Fibroblast of skin of right quadriceps (primary cell): Measurements from ENCODE around the gene SNRNP35.
"Not testable (repeated sequence)": the region's sequence is repeated elsewhere in the genome, so short reads cannot be mapped to it uniquely, and the experiment has no call there.

Experiments
- DNase-seq: peaks from one replicate; pipeline ENCODE4 v3.0.0-alpha.2; 2013

Gene SNRNP35

DNA sequence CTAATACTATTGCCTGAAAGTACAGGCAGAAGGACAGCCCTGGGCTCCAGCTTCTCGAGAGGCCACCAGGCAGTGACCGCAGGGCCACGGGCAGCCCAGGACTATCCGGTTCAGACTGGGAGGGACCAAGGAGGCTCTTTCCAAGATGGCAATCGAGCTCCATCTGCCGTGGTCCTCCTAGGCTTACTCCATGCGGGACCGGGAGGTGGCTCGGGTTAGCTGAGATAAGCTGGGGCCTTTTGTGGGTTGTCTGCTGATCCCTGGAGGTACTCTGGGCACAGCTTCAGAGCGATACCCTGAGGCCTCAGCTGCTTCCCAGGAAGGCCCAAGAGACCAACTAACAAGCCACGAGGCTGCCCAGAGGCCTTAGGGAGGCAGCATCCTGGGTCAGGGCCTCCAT, 33.1 kb downstream of the SNRNP35 start:
- no peak for DNase-seq

DNA sequence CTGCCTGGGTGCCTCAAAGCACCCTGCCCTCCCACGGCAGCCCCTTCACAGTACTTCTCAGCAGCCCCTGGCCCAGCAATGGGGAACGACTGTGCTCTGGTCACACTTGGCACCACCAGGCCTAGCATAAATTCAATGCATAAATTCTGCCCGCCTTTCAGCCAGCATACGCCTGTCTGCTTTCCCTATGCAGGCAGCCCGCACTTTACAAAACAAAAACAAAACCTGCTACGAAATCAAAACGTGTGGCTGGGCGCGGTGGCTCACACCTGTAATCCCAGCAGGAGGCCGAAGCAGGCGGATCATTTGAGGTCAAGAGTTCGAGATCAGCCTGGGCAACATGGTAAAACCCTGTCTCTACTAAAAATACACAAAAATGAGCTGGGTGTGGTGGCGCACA, 33.5 kb downstream of the SNRNP35 start:
- no peak for DNase-seq

DNA sequence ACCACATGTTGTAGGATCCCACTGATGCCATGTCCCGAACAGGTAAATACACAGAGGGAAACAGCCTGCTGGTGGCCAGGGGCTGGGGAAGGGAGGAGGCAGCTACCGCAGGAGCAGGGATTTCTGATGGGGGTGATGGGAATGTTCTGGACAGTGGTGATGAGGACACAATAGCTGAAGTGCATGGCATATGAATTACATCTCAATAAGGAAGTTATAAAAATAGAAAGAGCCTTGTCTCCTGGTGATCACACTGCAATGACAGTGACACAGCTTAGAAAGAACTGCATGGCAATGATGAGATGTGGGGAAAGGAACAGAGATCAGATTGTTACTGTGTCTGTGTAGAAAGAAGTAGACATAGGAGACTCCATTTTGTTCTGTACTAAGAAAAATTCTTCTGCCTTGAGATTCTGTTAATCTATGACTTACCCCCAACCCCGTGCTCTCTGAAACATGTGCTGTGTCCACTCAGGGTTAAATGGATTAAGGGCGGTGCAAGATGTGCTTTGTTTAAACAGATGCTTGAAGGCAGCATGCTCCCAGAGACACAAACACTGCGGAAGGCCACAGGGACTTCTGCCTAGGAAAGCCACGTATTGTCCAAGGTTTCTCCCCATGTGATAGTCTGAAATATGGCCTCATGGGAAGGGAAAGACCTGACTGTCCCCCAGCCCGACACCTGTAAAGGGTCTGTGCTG, 34.5 kb downstream of the SNRNP35 start:
- not testable (repeated sequence) for DNase-seq

DNA sequence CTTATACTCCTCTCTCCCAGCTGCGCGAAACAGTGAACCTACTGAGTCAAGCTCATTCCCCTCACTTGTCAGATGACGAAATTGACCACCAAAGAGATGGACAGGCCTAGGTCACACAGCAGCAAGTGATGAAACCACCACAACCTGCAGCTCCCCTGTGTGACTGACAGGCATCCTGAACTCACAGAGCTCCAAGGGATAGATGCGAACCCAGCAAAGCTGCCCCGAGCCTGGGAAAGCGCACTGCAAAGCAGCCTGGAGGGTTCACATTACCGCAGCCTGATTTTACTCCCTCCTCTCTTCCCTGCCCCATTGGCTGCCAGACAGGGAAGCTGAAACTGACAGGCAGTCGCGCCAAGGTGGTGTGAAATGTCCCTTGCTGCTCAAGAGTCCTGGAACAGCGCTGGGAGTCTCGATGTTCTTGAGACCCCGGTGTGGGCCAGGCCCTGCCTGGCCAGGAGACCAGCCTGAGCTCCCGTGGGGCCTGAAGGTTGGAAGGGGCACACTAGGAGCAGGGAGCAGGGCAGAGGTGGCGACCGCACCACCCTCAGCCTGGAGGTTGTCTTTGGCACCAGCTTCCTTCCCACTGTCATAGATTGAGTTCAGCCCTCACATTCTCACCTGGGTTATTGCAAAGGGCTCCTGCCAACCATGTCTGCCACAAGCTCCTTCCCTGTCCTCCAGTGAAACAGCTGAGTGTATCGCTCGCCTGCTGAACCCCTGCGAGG, 36.3 kb downstream of the SNRNP35 start:
- DNase-seq, result no peak

DNA sequence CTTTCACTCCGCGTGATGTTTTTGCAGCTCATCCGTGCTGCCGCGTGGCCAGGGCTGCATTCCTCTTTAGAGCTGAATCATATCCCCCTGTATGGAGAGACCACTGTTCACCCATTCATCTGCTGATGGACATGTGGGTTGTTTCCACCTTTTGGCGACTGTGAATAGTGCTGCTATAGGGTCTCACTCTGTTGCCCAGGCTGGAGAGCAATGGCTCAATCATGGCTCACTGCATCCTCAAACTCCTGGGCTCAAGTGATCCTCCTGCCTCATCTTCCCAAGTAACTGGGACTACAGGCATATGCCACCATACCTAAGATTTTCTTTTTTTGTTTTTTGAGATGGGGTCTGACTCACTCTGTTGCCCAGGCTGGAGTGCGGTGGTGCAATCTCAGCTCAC, 39.1 kb downstream of the SNRNP35 start:
- no peak for DNase-seq

DNA sequence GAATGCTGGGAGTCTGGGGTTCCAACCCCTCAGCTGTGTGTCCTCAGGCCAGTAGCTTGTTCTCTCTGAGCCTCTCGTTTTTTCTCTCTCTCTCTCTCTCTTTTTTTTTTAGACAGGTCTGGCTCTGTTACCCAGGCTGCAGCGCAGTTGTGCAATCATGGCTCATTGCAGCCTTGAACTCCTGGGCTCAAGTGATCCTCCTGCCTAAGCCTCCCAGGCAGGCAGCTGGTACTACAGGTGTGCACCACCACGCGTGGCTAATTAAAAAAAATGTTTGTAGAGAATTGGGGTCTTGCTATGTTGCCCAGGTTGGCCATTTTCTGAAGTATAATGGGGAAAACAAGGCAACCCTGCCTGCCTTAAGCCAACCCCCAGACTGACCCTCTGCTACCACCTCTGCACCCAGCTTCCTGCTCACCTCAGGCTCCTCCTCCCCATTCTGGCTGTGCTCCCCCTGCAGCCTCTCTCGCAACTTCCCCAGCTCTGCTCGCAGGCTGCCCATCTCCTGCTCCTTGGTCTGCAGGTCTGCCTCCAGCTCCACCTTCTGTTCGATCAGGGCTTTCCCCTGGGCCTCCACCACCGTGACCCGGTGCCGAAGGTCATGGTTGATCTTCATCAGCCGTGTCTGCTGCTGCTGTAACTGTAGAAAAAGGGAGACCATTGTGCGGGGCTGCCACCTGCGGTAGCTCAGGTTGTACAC, 40.3 kb downstream of the SNRNP35 start:
- no peak for DNase-seq

DNA sequence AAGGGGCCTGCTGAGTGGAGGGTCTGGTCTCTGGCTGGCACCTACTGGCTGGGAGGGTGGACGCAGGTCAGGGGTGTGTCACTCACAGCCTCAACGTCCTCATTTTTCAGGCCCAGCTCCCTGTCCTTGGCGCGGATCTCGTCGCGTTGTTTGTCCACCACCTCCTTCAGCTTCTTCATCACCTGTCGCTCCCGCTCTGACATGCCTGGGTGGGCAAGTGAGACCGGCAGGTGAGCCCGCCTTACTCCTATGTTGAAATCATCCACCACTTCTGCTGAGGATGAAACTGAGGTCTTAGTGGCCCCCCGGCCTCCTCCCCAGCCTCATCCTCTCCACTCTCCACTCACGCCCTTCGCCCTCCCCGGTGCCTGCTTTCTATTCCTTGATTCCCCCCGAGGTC, 41.4 kb downstream of the SNRNP35 start:
- DNase-seq, result no peak

DNA sequence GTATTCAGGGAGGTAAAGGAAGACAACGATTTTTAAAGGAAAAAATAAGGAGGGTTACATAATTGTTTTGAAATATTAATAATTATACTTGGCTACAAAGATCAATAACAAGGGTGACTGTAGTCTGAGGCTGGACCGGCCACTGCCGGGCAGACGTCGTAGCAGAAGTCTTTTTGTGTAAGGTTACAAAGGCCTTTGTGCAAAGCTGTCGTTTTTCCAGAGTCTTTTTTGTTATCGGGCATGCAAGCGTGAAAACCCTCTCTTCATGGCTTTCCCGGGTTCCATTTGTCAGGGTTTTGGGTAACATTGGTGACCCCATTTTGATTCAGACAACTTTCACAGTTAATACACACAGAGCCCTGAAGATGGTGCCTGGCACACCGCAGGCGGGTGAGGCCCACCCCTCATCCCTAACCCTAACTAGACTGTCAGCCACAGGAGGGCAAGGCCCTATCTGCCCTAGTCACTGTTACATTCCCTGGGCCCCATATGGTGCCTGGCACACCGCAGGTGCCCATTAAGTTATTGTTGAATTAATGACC, 44.3 kb downstream of the SNRNP35 start:
- DNase-seq, result no peak

DNA sequence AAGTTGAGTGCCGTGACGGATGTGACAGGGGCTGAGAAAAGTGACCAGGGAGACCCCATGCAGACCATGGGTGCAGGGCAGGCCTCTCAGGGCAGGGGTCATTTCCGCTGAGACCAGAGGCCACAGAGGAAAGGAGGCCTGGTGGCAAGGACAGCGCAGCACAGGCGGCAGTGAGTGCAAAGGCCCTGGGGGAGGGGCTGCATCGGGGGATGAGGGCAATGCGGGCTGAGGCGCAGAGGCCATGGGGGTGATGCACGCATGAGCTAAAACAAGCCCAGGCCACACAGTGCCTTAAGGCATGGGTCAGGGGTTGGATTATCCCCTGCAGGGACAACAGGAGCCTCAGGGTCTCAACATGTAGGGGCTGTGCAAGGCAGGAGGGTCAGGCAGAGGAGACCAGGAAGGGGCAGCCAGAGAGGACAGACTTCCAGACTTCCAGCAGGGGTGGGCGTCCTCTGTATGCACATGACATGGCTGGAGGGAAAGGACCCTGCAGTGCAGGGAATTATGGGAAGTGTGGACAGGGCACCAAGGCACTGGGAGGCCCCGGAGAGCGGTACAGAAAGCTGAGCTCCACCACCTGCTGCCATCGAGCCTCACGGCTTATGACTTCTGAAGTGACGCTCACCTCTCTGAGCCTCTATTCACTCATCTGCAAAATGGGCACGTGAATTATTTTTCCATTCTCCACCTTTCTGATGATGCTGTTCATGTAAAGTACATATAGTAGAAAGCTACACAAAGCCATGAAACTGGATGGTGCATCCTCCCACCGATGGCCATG, 48.3 kb downstream of the SNRNP35 start:
- DNase-seq, result no peak

DNA sequence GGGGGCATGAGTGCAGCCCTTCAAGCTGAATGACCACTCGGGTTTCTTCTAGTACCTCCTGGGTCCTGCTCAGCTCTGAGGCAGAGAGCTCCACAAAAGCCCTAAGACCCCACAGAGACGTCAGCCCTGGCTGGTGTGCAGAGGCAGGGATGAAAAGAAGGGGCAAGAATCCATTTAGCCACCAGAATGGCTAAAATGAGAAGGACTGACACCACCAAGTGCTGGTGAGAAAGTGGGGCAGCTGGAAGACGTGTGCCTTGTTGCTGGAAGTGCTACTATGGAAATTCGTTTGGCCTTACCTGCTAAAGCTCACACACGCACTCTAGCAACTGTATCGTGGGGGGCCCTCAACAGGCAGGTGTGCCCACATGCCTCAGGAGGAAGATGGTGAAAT, 48.9 kb downstream of the SNRNP35 start:
- no peak for DNase-seq

DNA sequence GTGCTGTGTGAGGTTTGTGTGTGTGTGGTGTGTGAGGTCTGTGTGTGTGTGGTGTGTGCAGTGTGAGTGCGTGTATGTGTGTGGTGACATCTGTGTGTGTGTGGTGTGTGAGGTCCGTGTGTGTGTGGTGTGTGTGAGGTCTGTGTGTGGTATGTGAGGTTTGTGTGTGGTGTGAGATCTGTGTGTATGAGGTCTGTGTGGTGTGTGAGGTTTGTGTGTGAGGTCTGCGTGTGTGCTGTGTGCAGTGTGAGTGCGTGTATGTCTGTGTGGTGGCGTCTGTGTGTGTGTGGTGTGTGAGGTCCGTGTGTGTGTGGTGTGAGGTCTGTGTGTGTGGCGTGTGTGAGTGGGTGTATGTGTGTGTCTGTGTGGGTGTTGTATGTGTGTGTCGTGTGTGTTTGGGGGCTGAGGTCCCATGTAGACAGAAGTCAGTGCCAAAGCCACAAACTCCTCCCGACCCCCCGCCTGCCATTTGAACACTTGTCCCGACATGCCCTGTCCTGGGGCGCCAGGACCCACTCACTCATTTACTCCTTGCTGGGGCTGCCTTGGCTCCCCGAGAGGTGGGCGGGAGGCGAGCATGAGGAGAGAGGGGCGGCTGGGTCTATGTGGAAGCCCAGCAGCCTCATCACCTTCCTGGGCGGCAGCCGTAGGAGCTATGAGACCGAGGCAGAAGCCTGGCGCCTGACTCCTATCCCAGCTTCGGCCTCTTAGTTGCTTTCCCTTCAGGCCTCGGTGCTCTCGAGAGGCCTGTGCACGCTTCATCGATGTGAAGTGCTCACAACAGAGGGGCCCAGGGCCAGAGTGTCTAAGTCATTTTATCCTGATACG, 55.1 kb downstream of the SNRNP35 start:
- DNase-seq, result no peak

DNA sequence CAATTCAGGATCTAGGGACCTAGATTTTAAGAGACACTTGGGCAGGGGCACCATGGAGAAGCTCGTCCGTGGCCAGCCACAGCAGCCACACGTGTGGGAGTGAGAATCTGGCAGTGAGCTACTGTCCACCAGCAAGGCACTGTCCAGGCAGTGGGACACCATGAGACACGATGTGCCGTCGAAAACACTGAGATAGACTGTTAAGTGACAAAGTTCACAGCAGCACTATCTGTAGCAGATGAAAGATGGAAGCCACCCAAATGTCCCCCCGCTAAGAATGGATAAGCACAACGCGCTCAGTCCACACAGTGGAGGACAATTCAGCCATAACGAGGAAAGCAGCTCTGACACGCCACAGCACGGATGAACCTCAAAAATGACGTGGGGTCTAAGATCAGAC, 55.9 kb downstream of the SNRNP35 start:
- DNase-seq, result no peak

DNA sequence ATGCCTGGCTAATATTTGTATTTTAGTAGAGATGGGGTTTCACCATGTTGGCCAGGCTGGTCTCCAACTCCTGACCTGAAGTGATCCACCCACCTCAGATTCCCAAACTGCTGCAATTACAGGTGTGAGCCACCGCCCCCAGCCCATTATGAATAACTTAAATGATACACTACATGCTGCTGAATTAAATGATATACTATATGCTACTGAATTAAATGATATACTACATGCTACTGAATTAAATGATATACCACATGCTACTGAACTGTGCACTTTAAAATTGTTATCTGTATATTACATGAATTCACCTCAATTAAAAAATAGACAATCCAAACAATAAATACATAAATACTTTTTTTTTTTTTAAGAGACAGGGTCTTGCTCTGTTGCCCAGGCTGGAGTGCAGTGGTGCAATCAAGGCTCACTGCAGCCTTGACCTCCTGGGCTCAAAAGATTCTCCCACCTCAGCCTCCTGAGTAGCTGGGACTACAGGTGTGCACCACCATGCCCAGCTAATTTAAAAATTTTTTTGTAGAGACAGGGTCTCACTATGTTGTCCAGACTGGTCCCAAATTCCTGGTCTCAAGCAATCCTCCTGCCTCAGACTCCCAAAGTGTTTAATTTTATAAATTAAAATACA, 56.8 kb downstream of the SNRNP35 start:
- not testable (repeated sequence) for DNase-seq

DNA sequence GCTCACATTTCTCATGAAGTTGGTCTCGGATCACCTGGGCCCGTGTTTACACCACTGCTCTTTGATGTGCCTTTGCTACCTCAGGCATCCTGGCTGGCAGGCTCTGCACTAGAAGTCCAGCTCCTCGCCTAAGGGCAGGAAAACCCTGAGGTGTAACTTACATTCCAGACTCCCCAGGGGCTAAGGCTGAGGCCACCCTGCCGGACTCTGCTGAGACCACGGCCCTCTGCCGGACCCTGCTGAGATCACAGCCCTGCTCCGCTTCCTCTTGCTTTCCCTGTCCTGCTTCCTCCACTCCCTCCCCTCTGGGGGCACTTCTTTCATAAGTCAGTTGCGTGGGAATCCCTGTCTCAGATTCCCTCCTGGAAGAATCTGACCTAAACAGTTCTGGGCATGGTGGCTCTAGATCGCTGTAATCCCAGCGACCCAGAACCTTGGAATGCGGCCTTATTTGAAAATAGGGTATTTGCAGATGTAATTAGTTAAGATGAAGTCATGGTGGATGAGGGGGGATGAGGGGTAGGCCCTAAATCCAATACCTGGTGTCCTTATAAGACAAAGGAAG, 58.4 kb downstream of the SNRNP35 start:
- DNase-seq, result no peak
